GM10266 (cell line): ENCODE data around the gene ERC1.

Experiments
- DNase-seq: peaks from one replicate; pipeline ENCODE4 v3.0.0; 2012; ENCODE audit errors: extremely low spot score
- TF ChIP-seq, protein P1 (sequence below): IDR thresholded peaks from 2 replicates; pipeline ENCODE4 v1.5.1; 2012; ENCODE audit warnings: mild to moderate bottlenecking, low read depth; ENCODE audit not compliant: control insufficient read depth, insufficient read depth; ENCODE audit errors: missing control alignments

ERC1 gene

DNA sequence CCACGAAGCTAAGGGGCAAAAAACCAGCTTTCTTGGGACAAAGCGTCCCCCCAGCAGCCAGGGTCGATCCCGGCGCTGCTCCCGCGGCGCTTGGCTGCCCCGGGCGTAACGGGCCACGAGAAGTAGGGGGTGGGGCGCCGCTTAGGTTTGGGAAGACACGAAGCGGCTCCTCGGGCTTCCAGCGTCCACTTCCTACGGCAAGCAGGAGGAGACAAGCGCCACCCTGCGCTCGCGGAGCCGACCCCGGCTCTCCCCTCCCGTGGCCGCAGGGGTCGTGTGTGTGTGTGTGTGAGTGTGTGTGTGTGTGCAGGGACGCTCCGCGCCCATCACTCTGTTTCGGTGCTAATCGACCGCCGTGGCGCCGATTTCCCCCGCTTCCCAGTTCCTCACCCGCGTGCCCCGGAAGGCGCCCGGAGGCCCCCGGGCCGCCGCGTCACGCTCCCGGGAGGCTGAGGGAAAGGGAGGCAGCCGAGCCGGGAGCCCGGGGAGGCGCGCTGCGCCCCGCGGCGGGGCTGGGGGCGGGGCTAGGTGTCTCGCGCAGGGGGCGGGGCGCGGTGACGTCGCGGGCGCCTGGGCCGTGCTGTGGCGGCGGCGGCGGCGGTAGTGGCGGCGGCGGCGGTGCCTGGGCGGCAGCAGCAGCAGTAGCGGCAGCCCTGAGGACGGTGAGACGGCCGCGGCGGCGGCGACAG is at the start of gene ERC1:
TSS of gene ERC1 (plus strand) at position 563 of the 689 bp plus-strand sequence. CDS start 36,681 bp downstream, outside the sequence.
- TF ChIP-seq, protein P1, sequence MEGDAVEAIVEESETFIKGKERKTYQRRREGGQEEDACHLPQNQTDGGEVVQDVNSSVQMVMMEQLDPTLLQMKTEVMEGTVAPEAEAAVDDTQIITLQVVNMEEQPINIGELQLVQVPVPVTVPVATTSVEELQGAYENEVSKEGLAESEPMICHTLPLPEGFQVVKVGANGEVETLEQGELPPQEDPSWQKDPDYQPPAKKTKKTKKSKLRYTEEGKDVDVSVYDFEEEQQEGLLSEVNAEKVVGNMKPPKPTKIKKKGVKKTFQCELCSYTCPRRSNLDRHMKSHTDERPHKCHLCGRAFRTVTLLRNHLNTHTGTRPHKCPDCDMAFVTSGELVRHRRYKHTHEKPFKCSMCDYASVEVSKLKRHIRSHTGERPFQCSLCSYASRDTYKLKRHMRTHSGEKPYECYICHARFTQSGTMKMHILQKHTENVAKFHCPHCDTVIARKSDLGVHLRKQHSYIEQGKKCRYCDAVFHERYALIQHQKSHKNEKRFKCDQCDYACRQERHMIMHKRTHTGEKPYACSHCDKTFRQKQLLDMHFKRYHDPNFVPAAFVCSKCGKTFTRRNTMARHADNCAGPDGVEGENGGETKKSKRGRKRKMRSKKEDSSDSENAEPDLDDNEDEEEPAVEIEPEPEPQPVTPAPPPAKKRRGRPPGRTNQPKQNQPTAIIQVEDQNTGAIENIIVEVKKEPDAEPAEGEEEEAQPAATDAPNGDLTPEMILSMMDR: no peak
- DNase-seq: peak; percentile 94

DNA sequence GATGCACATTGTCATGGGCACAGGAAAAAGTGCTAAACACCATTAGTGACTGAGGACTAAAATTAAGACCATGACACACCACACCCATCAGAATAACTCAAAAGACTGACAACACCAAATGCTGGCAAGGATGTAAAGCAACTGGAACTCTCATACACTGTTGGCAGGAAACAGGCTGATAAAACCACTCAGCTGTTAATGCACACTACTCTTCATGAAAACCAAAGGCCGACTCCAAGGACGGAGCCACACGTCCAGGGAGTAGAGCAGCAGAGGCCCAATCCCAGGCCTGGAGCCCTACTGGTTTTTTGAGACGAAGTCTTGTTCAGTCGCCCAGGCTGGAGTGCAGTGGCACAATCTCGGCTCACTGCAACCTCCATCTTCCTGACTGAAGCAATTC is 48.0 kb upstream of the ERC1 start:
- DNase-seq: no peak
- TF ChIP-seq, protein P1: no peak

DNA sequence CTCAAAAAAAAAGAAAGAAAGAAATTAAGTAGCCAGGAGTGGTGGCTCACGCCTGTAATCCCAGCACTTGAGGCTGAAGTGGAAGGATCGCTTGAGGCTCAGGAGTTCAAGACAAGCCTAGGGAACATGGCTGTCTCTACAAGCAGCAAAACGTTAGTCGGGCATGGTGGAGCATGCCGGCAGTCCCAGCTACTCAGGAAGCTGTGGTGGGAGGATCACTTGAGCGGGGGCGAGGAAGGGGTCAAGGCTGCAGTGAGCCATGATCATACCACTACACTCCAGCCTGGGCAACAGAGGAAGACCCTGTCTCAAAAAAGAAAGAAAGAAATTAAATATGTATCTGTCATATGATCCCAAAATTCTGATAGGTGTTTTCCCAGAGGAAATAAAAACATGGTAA is 46.8 kb upstream of the ERC1 start:
- no peak for DNase-seq

DNA sequence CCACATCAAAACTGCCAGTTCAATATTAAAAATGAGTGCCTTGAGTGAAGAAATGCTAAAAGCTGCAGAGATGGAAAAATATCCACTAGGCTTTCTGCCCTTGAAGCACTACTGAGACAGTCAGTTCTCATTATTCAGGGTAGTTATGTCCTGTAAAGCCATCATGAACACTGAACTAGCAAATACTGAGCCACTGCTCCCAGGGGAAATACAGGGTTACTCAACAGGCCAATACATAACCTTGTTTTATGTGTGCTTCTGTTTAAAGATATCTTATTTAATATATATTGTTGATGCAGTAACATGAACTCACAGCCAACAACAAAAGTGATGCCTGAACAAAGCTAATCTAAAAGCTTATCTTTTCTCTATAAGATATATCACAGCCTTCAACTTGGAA is 44.8 kb upstream of the ERC1 start:
- no peak for DNase-seq
- TF ChIP-seq, protein P1: no peak

More for the DNA sequence above, 46.8 kb upstream of the ERC1 start:
- TF ChIP-seq, protein P1: no peak

DNA sequence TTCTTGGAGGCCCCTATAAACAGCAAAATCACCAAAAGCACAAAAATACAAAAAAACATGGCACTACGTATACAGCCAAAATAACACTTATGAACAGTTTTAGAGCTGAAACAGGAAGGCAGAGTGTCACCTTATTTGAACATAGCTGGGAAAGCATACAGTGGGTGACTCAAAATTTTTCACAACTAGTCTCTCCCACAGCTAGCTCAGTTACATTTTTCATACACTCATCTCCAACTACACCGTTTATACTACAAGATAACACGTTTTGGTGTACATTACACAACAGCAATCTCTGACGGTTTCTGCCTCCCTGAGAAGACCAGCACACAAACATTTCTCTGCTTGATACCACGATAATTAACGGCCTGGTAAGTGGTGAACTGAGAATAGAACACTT is 44.4 kb upstream of the ERC1 start:
- TF ChIP-seq, protein P1: no peak
- no peak for DNase-seq

DNA sequence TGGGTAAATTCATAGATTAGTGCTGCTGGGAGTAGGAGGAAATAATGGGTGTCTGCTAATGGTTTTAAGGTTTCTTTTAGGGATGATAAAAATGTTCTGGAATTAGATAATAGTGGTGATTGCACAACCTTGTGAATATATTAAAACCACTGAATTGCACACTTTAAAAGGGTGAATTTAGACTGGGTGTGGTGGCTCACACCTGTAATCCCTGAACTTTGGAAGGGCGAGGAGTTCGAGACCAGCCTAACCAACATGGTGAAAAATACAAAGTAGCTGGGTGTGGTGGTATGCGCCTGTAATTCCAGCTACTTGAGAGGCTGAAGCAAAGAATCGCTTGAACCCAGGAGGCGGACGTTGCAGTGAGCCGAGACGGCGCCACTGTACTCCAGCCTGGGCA is 42.8 kb upstream of the ERC1 start:
- no peak for DNase-seq
- TF ChIP-seq, protein P1: no peak

DNA sequence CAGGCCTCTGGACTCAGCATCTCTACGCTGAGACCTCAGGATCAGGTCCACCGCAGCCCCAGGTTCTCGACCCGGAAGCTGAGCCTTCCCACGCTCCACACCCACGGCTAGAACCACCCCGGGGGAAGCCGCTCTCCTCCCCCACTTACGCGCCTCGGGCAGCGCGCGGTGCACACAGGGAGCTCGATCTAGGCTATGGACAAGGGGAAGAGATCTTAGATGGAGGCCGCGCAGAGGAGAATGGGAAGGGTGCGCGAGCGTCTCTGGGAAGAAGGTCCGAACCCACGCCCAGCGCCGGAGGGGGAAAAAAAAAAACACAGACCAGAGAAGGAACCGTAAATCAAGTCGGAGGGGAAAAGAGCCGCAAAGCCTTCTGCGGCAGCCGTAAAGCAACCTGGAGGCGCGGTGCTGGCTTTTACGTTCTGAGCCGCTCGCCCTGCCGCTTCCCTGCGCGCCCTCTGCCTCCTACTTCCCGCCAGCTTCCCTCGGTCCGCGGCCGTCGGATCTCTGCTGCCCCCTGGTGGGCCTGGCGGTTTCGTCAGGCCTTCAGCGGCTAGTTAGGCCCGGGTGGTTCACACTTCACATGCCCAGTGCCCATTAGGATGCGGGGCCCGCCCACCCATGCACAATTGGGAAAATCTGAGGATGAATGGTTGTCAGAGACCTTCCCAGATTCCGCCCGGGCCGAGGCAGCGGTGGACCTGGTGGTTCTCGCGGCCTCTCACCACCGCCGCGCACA is 41.4 kb upstream of the ERC1 start, which contains the start of gene RAD52:
TSS of gene RAD52 (minus strand) at position 242 of the 739 bp plus-strand sequence. CDS start 16,636 bp downstream, outside the sequence.
- DNase-seq: peak; percentile 87
- TF ChIP-seq, protein P1: peak; percentile 97
